ENCODE measurements around the gene OR10G3. TPM values are rescaled to one million over a fixed set of nuclear protein-coding genes. Genes with fewer than 3 reads are reported as not detected.

Gene OR10G3
- total RNA-seq, 1 experiment from 2014 or later: not detected

DNA sequence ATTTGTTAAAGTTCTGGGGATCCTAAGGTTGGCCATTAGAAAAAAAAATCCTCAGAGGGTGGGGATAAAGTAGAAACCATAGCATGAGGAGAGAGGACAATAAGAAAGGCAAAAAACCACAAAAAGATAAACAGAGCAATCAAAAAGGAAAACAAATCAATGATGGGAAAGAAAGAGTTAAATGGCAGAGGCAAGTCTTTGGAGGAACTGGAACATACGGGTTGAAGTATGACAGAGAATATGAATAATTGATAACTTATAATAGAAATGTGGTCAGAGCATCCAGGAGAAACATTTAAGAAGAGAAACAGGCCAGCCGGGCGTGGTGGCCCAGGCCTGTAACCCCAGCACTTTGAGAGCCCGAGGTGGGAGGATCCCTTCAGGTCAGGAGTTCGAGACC is 35.9 kb downstream of the OR10G3 start:
- no CpG with 5 or more reads among the region's 5 CpGs for WGBS (ENCODE audit: extremely low coverage, insufficient read length, low lambda C conversion rate)
- Histone ChIP-seq H3K23ac (ENCODE audit: insufficient read length, low read depth, low read length) (no peak overlapping the region), H2BK15ac (ENCODE audit: low read depth, low read length) (no peak overlapping the region), H3K18ac (ENCODE audit: insufficient read length, low read depth, low read length) (no peak overlapping the region), H2BK5ac (ENCODE audit: insufficient read length, low read length) (no peak overlapping the region), H3K14ac (ENCODE audit: insufficient read depth, low read length) (no peak overlapping the region), H3K4me1 (ENCODE audit: insufficient read depth, low read length) (no peaks in the 10 kb centered on the region; the same call in 1 of the 2 replicates), H4K5ac (ENCODE audit: insufficient read length, low read depth, low read length) (no peak overlapping the region), H3K9ac (ENCODE audit: extremely low read depth, insufficient read length, low read length) (no peak overlapping the region), H4K8ac (replicated peaks; ENCODE audit: insufficient read length, low read depth, low read length) (no peak overlapping the region), H2AK5ac (ENCODE audit: insufficient read length, low read length) (no peak overlapping the region), H2BK120ac (ENCODE audit: low read depth, low read length, poor library complexity, severe bottlenecking) (no peak overlapping the region), H2AFZ (ENCODE audit: low read length) (no peak overlapping the region), H3K9me3 (ENCODE audit: control insufficient read depth, low read depth, low read length) (no peaks in the 10 kb centered on the region), H3K56ac (ENCODE audit: insufficient read length, low read depth, low read length) (no peak overlapping the region), H2BK20ac (ENCODE audit: low read depth, low read length, poor library complexity, severe bottlenecking) (no peak overlapping the region), H3K27me3 (ENCODE audit: insufficient read depth, low read length) (no peaks in the 10 kb centered on the region), H4K91ac (ENCODE audit: insufficient read length, low read depth, low read length) (no peak overlapping the region), H3K4me2 (ENCODE audit: insufficient read depth, insufficient read length, low read length) (peak overlapping the region; percentile 26), H3K23me2 (ENCODE audit: insufficient read length, low read depth, low read length, poor library complexity, severe bottlenecking) (peaks cover 4% of the 10 kb centered on the region), H3K27ac (ENCODE audit: insufficient read length, low read depth, low read length) (peak overlapping the region; percentile 46), H2BK12ac (ENCODE audit: insufficient read length, low read depth, low read length) (peak overlapping the region; percentile 45), H3K4ac (ENCODE audit: low read depth, low read length) (no peak overlapping the region; the same call in 1 of the 2 replicates), H3K79me2 (ENCODE audit: insufficient read depth, low read length) (no peaks in the 10 kb centered on the region), H3T11ph (ENCODE audit: low read length) (no peak overlapping the region), H3K79me1 (ENCODE audit: insufficient read depth, low read depth, low read length, poor library complexity, severe bottlenecking) (no peaks in the 10 kb centered on the region), H4K20me1 (ENCODE audit: control insufficient read depth, insufficient read depth, insufficient read length) (no peaks in the 10 kb centered on the region)
- Mint-ChIP-seq H3K9me3 (peaks cover 9 to 16% of the 10 kb centered on the region in 2 experiments), H3K27ac (peak overlapping the region; percentile 68 to 95 (median 91)), H3K36me3 (ENCODE audit: insufficient read depth in 1 of 3, low read depth in 3 of 3) (peaks cover 8 to 11% (median 10%) of the 10 kb centered on the region in 3 experiments), H3K27me3 (ENCODE audit: low read depth) (no peaks in the 10 kb centered on the region; the same call in 1 of the 2 replicates), H3K4me3 (peak overlapping the region; percentile 21 to 56; a peak in 4 of 5 replicates), H3K4me1 (peaks cover 34 to 41% of the 10 kb centered on the region in 2 experiments)
- no peak for TF ChIP-seq CTCF (conservative IDR thresholded peaks at IDR 0.05)
- no peak for DNase-seq

Data from H9 (cell line).